ENCODE results near the gene DNLZ.

DNLZ gene

GRCh38 chr9:136316896-136317676, 46.5 kb downstream of the DNLZ start:
- no peak for DNase-seq (ENCODE audit: low spot score)

GRCh38 chr9:136316271-136316751, 47.2 kb downstream of the DNLZ start:
- DNase-seq (ENCODE audit: low spot score): no peak

GRCh38 chr9:136314944-136315343, 48.6 kb downstream of the DNLZ start:
- no peak for DNase-seq (ENCODE audit: low spot score)

- DNase-seq (ENCODE audit: low spot score): no peak
Observed at GRCh38 chr9:136314056-136314416, 49.5 kb downstream of the DNLZ start.

- no peak for DNase-seq (ENCODE audit: low spot score)
Observed at GRCh38 chr9:136313111-136314055, 50.2 kb downstream of the DNLZ start.

GRCh38 chr9:136312436-136312835, 51.1 kb downstream of the DNLZ start:
- peak; percentile 78 for DNase-seq (ENCODE audit: low spot score)

GRCh38 chr9:136312009-136312375, 51.6 kb downstream of the DNLZ start:
- DNase-seq (ENCODE audit: low spot score): no peak

GRCh38 chr9:136311051-136312008, 52.2 kb downstream of the DNLZ start:
- peak; percentile 76 for DNase-seq (ENCODE audit: low spot score)

- no peak for DNase-seq (ENCODE audit: low spot score)
Observed at GRCh38 chr9:136310273-136311030, 53.1 kb downstream of the DNLZ start.

GRCh38 chr9:136309806-136310220, 53.7 kb downstream of the DNLZ start:
- no peak for DNase-seq (ENCODE audit: low spot score)

All from iPS-NIHi11 (cell line).